Rectal smooth muscle tissue (tissue), 1 donor: Measurements from ENCODE around the gene IDH3A.

Source experiments
- H3K27ac ChIP-seq: one replicate; pipeline ENCODE4 v1.7.0; 2013; ENCODE audit warnings: low read depth, low read length, inconsistent platforms
- H3K27me3 ChIP-seq: one replicate; pipeline ENCODE4 v1.7.0; 2013; ENCODE audit warnings: low read length; ENCODE audit not compliant: control insufficient read depth, insufficient read depth
- H3K36me3 ChIP-seq: one replicate; pipeline ENCODE4 v1.7.0; 2013; ENCODE audit warnings: low read length; ENCODE audit not compliant: control insufficient read depth, insufficient read depth
- H3K4me1 ChIP-seq: one replicate; pipeline ENCODE4 v1.7.0; 2013; ENCODE audit warnings: low read length; ENCODE audit not compliant: control insufficient read depth, insufficient read depth
- H3K4me3 ChIP-seq: one replicate; pipeline ENCODE4 v1.7.0; 2013; ENCODE audit warnings: low read length
- H3K9ac ChIP-seq: one replicate; pipeline ENCODE4 v1.7.0; 2013; ENCODE audit warnings: low read length

Gene IDH3A

GRCh38 chr15:78149068-78149804 lies at the start of gene IDH3A:
Gene IDH3A, plus strand, starts transcription at chr15:78149362. Its CDS starts 42 bp downstream, at chr15:78149404.
- H3K4me1 ChIP-seq: peaks cover 7% of the 10 kb centered on the region
- H3K9ac ChIP-seq: peak within 1 kb of the TSS; percentile 80
- peak within 1 kb of the TSS; percentile 85 for H3K27ac ChIP-seq
- no peaks in the 10 kb centered on the region for H3K27me3 ChIP-seq
- H3K36me3 ChIP-seq: no peaks in the 10 kb centered on the region
- H3K4me3 ChIP-seq: peak within 1 kb of the TSS; percentile 93

- H3K4me1 ChIP-seq: no peaks in the 10 kb centered on the region
- no peak overlapping the region for H3K4me3 ChIP-seq
- no peak overlapping the region for H3K9ac ChIP-seq
- no peaks in the 10 kb centered on the region for H3K27me3 ChIP-seq
- H3K27ac ChIP-seq: no peak overlapping the region
- no peaks in the 10 kb centered on the region for H3K36me3 ChIP-seq
Observed at GRCh38 chr15:78100886-78101285, 48.3 kb upstream of the IDH3A start.

GRCh38 chr15:78101423-78102105 lies 47.6 kb upstream of the IDH3A start:
- H3K36me3 ChIP-seq: no peaks in the 10 kb centered on the region

GRCh38 chr15:78102211-78102610 lies 47.0 kb upstream of the IDH3A start:
- H3K27me3 ChIP-seq: no peaks in the 10 kb centered on the region
- no peaks in the 10 kb centered on the region for H3K36me3 ChIP-seq
- H3K27ac ChIP-seq: no peak overlapping the region
- H3K4me3 ChIP-seq: no peak overlapping the region
- no peak overlapping the region for H3K9ac ChIP-seq
- H3K4me1 ChIP-seq: no peaks in the 10 kb centered on the region

More at GRCh38 chr15:78101423-78102105, 47.6 kb upstream of the IDH3A start:
- no peaks in the 10 kb centered on the region for H3K27me3 ChIP-seq
- no peak overlapping the region for H3K9ac ChIP-seq
- H3K27ac ChIP-seq: no peak overlapping the region
- H3K4me3 ChIP-seq: no peak overlapping the region
- no peaks in the 10 kb centered on the region for H3K4me1 ChIP-seq

GRCh38 chr15:78102741-78103140 lies 46.4 kb upstream of the IDH3A start:
- H3K27me3 ChIP-seq: no peaks in the 10 kb centered on the region
- H3K4me1 ChIP-seq: no peaks in the 10 kb centered on the region
- no peak overlapping the region for H3K4me3 ChIP-seq
- H3K27ac ChIP-seq: no peak overlapping the region
- H3K9ac ChIP-seq: no peak overlapping the region
- no peaks in the 10 kb centered on the region for H3K36me3 ChIP-seq

GRCh38 chr15:78103406-78104118 lies 45.6 kb upstream of the IDH3A start:
- Histone ChIP-seq H3K4me1 (no peaks in the 10 kb centered on the region), H3K27me3 (no peaks in the 10 kb centered on the region), H3K36me3 (no peaks in the 10 kb centered on the region), H3K9ac (no peak overlapping the region), H3K27ac (no peak overlapping the region), H3K4me3 (no peak overlapping the region)

- Histone ChIP-seq H3K36me3 (no peaks in the 10 kb centered on the region), H3K4me1 (no peaks in the 10 kb centered on the region), H3K9ac (no peak overlapping the region), H3K4me3 (no peak overlapping the region), H3K27ac (no peak overlapping the region), H3K27me3 (no peaks in the 10 kb centered on the region)
Observed at GRCh38 chr15:78104119-78104479, 45.1 kb upstream of the IDH3A start.

GRCh38 chr15:78104566-78105475 lies 44.3 kb upstream of the IDH3A start:
- Histone ChIP-seq H3K4me3 (no peak overlapping the region), H3K27ac (no peak overlapping the region)

GRCh38 chr15:78105476-78106241 lies 43.5 kb upstream of the IDH3A start:
- H3K36me3 ChIP-seq: no peaks in the 10 kb centered on the region
- H3K27ac ChIP-seq: no peak overlapping the region
- H3K4me1 ChIP-seq: no peaks in the 10 kb centered on the region
- H3K4me3 ChIP-seq: no peak overlapping the region
- H3K9ac ChIP-seq: no peak overlapping the region
- no peaks in the 10 kb centered on the region for H3K27me3 ChIP-seq

More at GRCh38 chr15:78104566-78105475, 44.3 kb upstream of the IDH3A start:
- no peaks in the 10 kb centered on the region for H3K27me3 ChIP-seq
- H3K36me3 ChIP-seq: no peaks in the 10 kb centered on the region
- H3K9ac ChIP-seq: no peak overlapping the region
- H3K4me1 ChIP-seq: no peaks in the 10 kb centered on the region

GRCh38 chr15:78107471-78107870 lies 41.7 kb upstream of the IDH3A start:
- H3K36me3 ChIP-seq: no peaks in the 10 kb centered on the region
- H3K27me3 ChIP-seq: no peaks in the 10 kb centered on the region
- H3K9ac ChIP-seq: no peak overlapping the region
- no peak overlapping the region for H3K27ac ChIP-seq
- H3K4me1 ChIP-seq: no peaks in the 10 kb centered on the region
- no peak overlapping the region for H3K4me3 ChIP-seq

- Histone ChIP-seq H3K9ac (no peak overlapping the region), H3K27me3 (no peaks in the 10 kb centered on the region), H3K36me3 (no peaks in the 10 kb centered on the region), H3K4me1 (no peaks in the 10 kb centered on the region), H3K27ac (no peak overlapping the region), H3K4me3 (no peak overlapping the region)
Observed at GRCh38 chr15:78108300-78109084, 40.7 kb upstream of the IDH3A start.
